GM18873 (cell line): Measurements from ENCODE around the gene FCRLA.
"Not testable (repeated sequence)": the region's sequence is repeated elsewhere in the genome, so short reads cannot be mapped to it uniquely, and the experiment has no call there.

ENCODE experiments used
- ATAC-seq: cut with Tn5 transposase; IDR thresholded peaks from one replicate; pipeline ENCODE4 v1.9.1; 2021; ENCODE audit warnings: mild to moderate bottlenecking, moderate library complexity, moderate number of reproducible peaks; ENCODE audit not compliant: unreplicated experiment, low FRiP score

FCRLA gene

DNA sequence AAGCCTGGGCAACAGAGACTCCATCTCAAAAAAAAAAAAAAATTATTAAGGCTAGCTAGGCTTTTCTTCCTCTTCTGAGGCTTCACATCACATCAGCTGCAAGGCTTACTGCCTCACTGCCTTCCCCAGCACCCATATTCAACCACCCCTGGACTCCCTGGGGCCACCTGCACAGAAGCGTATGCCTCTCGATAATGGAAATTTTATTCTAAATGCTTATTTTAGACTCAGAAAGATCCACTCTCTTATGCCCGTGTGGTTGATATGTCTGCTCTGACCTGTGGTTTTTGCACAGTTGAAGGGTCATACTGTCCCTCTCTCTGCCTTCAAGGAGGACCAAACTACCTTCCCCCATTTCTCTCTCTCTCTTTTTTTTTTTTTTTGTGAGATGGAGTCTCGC, 1.5 kb upstream of the FCRLA start:
- ATAC-seq = no peak

DNA sequence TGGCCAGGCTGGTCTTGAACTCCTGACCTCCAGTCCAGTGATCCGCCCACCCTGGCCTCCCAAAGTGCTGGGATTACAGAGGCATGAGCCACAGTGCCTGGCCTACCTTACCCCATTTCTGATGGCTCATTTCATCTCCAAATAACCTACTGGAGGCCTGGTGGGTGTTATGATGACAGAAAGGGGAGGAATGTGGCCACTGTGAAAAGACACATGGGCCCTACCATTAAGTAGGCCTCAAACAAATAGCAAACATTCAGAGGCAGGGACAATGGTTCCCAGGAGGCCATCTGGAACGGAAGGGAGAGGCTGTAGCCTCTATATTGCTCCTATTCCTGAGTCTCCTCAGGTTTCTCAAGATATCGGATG, 932 bp upstream of the FCRLA start:
- no peak for ATAC-seq

DNA sequence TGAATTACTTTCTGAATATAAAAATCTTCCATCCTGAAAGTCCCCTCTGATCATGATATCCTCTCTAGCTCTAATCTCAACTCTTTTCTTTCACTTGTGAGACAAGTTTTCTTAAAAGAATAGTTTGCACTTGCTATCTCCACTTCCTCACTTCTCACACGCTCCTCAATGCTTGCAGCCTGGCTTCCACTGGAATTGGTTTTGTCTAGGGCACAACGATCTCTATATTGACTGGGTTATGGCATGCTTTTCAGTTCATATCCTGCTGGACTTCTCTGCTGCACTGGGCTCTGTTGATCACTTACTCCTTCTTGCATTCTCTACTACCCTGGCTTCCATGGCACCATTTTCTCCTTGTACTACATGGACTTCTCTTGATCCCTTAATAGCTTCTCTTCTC, 474 bp downstream of the FCRLA start:
- no peak for ATAC-seq

DNA sequence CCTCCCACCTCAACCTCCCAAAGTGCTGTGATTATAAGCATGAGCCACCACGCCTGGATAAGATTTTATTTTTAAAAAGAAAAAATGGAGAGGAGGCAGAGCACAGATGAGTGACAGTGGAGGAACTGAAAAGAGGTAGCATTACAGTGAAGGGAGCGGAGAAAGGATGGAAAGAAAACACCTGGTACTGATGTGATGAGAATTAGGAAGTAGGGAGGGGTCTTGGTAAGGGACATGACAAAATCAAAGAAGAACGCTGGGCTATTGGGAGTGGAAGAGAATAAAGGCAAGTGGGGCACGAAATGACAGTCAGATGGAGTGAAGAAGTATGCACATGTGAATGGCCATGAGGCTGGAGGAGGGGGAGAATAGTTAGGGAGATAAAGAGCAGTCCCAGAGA, 2.3 kb downstream of the FCRLA start:
- no peak for ATAC-seq

DNA sequence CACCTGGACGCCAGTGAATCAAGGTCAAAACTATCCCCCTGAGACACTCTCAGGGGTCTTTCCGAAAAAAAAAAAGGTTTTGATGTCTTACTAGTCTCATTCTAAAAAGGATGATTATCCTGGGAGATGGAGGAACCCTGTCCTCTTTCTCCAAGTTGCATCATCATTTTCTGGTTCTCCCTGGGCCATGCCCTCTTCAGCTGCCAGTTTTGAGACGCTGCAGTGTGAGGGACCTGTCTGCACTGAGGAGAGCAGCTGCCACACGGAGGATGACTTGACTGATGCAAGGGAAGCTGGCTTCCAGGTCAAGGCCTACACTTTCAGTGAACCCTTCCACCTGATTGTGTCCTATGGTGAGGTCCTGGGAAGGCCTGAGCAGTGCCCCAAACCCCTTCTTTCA, 3.5 kb downstream of the FCRLA start:
- ATAC-seq = no peak

DNA sequence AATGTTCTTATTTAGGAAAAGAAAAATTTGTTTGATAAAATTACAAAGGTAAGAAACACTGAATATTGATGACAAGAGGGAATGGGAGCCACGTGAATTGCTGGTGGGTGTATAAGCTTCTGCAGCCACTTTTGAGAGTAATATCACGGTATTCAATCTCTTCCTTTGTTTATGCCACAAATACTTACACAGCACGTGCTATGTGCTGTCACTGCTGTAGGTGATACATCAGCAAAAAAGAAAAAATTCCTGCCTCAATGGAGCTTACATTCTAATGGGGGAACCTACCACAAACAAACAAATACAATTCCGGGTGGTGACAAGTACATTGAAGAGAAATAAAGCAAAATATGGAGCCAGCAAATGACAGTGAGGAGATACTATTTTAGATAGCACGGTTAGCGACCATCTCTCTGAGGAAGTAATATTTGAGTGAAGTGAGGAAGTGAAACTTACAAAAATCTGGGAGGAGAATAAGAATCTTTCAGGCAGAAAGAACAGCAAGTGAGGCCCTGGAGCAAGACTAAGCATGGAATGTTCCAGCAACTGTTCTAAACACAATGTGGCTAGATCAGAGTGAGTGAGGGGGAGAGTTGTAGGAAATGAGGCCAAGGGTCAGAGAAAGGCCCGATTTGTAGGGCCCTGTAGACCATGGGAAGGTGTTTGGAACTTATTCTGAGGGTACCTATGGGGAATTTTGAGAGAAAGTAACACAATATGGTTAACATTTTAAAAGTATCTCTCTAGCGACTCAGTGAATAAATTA, 11.7 kb downstream of the FCRLA start:
- peak; percentile 47 for ATAC-seq

DNA sequence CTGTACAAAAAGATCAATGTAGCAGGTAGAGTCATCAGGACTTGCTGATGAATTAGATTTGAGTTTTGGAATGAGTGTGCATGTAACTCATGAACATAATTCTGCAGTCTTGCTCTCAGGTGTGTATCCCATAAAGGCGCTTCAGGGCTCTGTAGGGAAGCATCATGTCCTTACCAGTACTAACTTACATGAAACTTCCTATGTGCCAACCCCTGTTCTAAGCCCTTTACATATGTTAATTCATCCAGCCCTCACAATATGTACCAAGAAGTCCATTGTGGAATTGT, 12.2 kb downstream of the FCRLA start:
- peak; percentile 26 for ATAC-seq

DNA sequence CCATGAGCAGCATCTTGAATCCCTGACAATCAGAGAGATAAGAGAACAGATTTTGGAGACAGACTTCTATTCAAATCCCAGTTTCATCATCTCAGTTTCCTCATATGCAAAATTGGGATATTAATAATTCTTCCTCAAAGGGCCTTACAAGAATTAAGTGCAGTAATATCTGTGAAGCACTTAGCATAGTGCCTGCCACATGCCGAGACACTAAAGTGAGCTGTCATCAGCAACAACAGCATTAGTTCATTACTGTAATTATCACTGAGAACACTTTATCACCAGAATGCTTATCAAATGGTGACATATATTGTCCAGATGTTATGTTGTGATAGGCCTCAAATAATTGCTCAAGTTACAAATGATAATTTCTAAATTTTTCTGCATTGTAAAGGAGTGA, 13.4 kb downstream of the FCRLA start:
- ATAC-seq = no peak

DNA sequence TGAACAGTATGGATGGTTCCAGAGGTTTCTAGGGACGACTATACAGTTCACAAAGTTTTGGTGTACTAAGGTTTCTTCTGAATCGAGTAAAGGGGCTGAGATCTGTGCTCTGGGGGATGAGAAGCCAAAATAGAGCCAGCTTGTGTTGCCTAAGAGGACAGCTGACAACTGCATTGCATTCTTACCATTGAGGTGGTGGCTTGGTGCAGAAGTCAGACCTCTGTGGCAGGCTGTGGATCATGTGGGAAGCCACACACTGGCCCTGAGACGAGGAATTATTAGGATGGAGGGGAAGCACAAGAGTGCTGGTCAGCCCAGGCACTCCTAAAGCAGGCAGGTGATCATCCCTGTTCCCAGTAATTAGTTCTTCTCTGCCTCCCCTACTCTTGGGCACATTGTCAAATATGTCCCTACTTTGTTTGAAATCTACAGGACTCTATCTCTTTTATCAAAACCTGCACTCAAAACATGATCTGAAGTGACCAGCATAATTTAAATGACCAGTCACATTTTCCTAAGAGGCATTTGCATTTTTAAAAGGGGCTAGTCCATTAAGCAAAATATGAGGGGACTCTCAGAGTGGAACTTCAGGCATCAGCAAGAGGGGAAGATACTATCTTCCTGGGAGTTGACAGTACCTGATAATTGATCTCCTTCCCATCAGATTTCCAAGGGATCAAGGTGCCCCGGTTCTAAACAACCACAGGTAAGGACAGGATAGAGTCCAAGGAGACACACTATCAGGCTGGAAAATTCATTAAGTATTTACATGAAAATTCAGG, 14.1 kb downstream of the FCRLA start, which contains the start of gene FCRLB:
FCRLB (plus strand) TSS at position 589 of the 782 bp plus-strand sequence. CDS start 1,129 bp downstream, outside the sequence.
- no peak for ATAC-seq

DNA sequence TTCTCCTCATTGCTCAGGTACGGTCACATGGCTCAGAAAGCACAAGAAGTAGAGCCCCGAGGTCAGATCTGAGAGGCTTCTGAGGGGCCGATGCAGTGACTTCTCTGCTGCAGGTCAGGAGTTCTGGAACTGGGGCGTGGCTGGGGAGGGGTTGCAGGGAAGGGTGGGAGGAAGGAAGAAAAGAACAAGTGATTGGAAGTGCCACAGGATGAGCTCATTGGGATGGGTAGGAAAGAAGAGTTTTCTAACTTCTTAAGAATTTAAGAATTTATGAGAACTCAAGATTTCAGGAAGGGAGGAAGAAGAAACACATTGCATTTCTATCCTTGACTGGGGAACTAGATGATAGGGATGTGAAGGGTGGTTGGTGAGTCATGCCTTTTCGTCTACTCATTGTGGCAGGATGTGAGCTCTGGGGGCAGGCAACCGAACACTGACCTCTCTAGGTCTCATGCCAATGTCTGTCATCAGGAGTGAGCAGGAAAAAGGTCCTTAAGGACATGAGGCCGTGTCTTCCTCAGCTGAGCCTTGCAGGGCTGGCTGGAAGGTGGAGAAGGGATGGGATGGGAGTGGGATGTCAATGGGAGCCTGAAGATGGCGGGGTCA, 14.8 kb downstream of the FCRLA start:
- ATAC-seq = no peak

DNA sequence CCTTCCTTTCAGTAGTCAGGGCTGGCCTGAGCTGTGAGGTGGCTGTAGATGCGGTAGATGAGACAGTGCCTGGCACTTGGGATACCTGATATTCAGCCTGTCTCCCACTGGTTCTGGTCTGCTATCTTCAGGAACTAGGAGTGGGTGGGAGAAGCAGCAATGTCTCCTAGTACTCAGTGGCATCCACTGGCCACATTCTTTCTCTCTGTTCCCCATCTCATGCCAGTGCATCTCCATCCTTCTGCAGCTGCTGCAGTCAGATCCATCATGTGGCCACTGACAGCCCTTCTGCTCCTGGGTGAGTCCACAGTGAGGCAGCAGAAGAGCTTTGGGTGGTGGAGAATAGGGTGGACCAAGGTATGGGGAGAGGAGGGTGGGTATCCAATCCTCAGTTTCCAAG, 15.4 kb downstream of the FCRLA start:
- ATAC-seq = no peak

DNA sequence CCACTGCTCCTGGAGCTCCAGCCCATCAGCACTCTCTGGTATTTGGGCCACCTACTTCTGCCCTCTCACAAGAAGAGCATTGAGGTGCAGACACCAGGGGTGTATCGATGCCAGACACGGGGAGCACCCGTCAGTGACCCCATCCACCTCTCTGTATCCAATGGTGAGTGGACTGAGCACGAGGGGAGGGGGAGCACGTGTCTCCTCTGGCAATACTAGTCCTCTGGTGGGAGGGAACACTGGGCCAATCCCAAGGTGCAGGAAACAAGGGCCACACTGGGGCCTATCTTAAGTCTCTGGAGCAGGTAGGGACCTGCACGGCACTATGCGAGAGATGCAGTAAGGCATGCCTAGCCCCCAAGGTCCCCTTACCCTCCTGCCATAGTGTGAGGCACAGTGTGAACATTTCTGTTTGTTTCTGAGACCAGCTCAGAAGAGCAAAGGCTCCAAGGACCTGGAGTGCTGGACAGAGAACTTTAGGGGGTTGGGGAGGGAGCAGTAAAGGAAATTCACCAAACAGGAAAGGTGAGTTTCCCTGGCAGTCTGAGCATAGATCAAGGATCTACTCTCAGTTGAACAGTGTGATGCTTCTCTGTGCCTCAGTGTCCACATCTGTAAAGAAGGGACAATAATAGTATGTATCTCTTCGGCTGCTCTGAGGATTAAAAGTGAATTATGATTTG, 16.6 kb downstream of the FCRLA start:
- ATAC-seq = no peak

DNA sequence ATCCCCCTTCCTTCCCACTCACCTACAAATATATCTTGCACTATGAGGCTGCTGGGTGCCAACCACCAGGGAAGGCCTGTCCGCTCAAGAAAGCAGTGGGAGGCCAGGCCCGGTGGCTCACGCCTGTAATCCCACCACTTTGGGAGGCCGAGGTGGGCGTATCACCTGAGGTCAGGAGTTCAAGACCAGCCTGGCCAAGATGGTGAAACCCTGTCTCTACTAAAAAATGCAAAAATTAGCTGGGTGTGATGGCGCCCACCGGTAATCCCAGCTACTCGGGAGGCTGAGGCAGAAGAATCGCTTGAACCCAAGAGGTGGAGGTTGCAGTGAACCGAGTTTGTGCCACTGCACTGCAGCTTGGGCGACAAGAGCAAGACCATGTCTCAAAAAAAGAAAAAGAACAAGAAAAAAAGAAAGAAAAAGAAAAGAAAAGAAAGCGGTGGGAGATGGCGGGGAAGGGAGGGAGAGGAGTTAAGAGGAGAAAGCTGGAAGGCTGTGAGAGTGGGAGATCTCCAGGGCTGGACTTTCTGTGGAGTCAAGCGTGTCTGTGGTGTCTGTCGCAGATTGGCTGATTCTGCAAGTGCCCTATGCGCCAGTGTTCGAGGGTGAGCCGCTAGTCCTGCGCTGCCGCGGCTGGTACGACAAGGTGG, 18.4 kb downstream of the FCRLA start:
- ATAC-seq = not testable (repeated sequence)

DNA sequence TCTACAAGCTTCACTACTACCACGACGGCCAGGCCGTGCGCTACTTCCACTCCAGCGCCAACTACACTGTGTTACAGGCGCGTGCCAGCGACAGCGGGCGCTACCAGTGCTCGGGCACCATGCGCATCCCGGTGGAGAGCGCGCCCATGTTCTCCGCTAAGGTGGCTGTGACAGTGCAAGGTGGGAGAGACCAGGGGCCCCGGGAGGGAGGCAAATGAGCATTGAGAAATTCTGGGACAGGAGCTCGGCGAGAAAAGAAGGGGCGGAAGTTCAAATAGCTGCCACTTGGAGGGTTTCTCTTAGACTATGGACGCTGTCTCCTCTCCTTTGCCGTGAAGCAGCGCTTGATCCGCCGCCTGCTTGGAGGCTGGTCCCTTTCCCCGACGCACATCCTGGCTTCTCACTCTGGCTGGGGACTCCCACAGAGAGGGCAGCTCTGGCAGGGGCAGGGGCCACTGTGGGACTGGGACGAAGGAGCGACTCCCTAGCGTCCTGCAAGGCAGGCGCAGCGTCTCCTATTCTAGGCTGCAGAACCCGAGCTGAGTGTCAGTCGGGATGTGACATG, 19.0 kb downstream of the FCRLA start:
- peak; percentile 24 for ATAC-seq

DNA sequence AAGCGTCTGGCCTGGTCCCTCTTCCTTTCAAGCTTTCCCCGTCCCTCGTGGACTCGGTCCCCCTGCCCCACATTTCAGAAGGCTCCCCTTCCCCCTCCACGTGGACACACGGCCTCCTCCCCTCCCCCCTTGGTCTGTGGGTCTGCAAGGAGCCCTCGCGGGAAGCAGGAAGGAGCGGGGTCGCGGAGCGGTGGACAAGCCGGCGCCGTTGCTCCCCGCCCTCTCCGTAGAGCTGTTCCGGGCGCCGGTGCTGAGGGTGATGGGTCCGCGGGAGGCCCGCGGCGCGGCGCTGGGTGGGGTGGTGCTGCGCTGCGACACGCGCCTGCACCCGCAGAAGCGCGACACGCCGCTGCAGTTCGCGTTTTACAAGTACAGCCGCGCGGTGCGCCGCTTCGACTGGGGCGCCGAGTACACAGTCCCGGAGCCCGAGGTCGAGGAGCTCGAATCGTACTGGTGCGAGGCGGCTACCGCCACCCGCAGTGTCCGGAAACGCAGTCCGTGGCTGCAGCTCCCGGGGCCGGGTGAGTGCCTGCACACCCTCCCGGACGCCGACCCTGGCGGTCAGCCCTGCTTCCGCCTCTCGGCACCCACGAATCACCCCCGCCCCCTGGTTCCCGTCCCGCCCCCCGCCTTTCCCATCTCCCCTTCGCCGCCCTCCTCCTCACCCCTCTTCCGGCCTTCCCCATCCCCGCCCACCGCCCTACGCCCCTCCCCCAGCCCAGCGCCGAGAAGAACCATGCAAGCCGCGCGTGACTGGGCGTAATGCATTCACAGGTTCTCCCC, 19.6 kb downstream of the FCRLA start:
- peak; percentile 37 for ATAC-seq

DNA sequence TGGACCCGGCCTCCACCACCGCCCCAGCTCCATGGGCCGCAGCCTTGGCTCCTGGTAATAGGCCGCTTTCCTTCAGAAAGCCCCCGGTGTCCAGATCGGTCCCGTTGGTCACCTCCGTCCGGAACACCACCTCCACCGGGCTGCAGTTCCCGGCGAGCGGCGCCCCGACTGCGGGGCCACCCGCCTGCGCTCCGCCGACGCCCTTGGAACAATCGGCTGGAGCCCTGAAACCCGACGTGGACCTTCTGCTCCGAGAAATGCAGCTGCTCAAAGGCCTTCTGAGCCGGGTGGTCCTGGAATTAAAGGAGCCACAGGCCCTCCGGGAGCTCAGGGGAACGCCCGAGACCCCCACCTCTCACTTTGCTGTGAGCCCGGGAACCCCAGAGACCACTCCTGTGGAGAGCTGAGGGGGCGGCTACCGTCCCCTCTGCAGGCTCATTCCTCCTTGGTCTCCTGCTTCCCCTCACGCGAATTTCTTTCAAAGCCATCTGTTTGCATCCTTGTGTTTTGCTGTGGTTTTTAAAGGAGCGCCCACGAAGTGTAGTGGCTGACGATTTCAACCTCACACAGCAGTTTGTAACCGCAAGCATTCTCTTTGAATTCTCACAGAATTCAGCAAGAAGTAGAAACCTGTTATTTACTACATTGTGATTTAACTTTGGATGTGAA, 20.4 kb downstream of the FCRLA start:
- ATAC-seq = no peak

DNA sequence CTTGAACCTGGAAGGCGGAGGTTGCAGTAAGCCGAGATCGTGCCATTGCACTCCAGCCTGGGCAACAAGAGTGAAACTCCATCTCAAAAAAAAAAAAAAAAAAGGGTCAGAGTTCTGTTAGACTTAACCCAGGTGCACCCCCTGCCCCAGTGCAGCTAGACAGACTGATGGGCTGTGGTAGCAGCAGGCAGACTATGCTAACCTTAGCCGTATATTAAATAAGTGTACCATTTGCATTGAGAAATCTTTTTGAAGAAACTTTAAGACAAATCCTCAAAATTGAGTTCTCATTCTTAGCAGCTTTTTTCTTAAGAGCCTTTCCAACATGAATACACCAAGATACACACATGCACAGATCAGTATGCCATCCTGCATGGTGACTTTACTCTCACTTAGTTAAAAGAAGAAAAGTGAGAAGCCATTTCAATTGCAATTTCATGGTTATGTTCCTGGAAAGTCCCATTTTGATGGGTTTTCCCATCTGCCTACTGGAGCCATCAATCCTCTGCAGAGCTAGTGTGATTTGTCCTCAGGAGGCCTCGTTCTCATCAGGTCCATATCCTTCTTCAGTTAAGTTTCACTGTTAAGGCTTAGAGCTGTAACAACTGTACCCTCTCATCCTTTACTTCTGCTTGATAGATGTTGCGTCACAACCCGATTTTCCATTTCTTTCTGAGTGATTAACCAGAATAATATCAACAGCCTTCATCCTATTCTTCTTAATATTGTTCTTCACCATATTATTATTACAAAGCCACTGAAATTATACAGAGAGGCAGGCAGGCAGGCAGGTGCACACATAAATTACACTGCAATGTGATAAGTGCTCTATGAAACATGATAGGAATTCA, 21.6 kb downstream of the FCRLA start:
- no peak for ATAC-seq

DNA sequence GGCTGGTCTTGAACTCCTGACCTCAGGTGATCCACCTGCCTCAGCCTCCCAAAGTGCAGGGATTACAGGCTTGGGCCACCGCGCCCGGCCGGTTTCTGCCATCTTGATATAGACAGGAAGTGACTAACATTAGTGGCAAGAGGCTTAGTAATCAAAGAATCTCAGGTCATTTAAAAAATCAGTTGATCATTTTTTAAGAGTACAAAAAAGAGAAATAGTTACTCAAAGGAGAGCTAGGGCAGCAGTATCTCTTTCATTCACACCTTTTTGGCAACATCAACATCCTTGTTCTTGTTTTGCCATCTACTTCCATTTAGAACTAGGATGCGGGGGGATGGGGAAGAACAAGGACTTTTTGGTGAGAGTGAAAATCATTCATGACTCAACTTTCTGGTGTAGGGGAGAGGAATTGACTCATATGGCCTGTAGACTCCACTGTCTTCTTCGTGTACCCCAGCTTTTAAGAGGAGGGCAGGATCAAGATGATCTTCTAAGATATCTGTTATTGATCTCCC, 23.1 kb downstream of the FCRLA start:
- ATAC-seq = no peak
